ENCODE results near the gene NOTCH3. TPM values are rescaled to one million over a fixed set of nuclear protein-coding genes. Genes with fewer than 3 reads are reported as not detected.

Gene NOTCH3
- total RNA-seq, 1 experiment from 2014 or later: 44.7 TPM

GRCh38 chr19:15222738-15223648 lies 22.2 kb upstream of the NOTCH3 start:
- peak overlapping the region; percentile 75 for H3K27ac Mint-ChIP-seq (ENCODE audit: unreplicated experiment)
- peaks cover 13% of the 10 kb centered on the region for H3K27me3 Mint-ChIP-seq (ENCODE audit: unreplicated experiment)
- H3K36me3 Mint-ChIP-seq (ENCODE audit: insufficient read depth, unreplicated experiment): peaks cover 17% of the 10 kb centered on the region
- no TSS peak for BruUV-seq (replicated peaks)
- CTCF ChIA-PET: interaction anchor here (0.6 kb wide), 1 partner anchor 345 kb away, joined by 4 read pairs; no protein-coding TSS in a partner anchor
- TF ChIP-seq, protein P1, sequence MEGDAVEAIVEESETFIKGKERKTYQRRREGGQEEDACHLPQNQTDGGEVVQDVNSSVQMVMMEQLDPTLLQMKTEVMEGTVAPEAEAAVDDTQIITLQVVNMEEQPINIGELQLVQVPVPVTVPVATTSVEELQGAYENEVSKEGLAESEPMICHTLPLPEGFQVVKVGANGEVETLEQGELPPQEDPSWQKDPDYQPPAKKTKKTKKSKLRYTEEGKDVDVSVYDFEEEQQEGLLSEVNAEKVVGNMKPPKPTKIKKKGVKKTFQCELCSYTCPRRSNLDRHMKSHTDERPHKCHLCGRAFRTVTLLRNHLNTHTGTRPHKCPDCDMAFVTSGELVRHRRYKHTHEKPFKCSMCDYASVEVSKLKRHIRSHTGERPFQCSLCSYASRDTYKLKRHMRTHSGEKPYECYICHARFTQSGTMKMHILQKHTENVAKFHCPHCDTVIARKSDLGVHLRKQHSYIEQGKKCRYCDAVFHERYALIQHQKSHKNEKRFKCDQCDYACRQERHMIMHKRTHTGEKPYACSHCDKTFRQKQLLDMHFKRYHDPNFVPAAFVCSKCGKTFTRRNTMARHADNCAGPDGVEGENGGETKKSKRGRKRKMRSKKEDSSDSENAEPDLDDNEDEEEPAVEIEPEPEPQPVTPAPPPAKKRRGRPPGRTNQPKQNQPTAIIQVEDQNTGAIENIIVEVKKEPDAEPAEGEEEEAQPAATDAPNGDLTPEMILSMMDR (IDR thresholded peaks at IDR 0.05; ENCODE audit: unreplicated experiment): no peak
- intact Hi-C loops (cut with micrococcal nuclease; ENCODE audit: unreplicated experiment): no loop called here
- peak; percentile 80 for DNase-seq
- H3K4me3 Mint-ChIP-seq (ENCODE audit: low read depth, unreplicated experiment): peak overlapping the region; percentile 62
- H3K9me3 Mint-ChIP-seq (ENCODE audit: low read depth, unreplicated experiment): no peaks in the 10 kb centered on the region
- H3K4me1 Mint-ChIP-seq (ENCODE audit: low read depth, unreplicated experiment): peaks cover 9% of the 10 kb centered on the region

DNA sequence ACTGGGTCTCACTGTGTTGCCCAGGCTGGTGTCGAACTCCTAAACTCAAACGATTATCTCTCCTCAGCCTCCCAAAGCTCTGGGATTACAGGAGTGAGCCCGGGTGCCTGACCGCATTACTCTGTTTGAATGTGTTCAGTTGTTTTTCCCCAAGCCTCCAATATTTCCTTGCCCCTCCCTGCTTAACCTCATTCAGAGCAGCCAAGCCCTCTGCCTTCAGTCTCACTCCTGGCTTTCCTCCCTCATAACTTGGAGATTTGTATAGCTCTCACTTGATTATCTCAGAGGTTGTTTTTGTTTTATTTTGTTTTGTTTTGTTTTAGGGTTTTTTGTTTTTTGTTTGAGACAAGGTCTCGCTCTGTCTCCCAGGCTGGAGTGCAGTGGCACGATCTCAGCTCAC lies 20.0 kb upstream of the NOTCH3 start:
- Mint-ChIP-seq H3K27ac (ENCODE audit: unreplicated experiment) (no peak overlapping the region), H3K27me3 (ENCODE audit: unreplicated experiment) (no peaks in the 10 kb centered on the region), H3K4me1 (ENCODE audit: low read depth, unreplicated experiment) (peaks cover 9% of the 10 kb centered on the region), H3K4me3 (ENCODE audit: low read depth, unreplicated experiment) (no peak overlapping the region), H3K36me3 (ENCODE audit: insufficient read depth, unreplicated experiment) (peaks cover 12% of the 10 kb centered on the region), H3K9me3 (ENCODE audit: low read depth, unreplicated experiment) (no peaks in the 10 kb centered on the region)
- intact Hi-C loops (cut with micrococcal nuclease; ENCODE audit: unreplicated experiment): no loop called here
- BruUV-seq (replicated peaks): no TSS peak
- DNase-seq: no peak
- TF ChIP-seq, protein P1 (IDR thresholded peaks at IDR 0.05; ENCODE audit: unreplicated experiment): no peak
- CTCF ChIA-PET: no interaction called here

DNA sequence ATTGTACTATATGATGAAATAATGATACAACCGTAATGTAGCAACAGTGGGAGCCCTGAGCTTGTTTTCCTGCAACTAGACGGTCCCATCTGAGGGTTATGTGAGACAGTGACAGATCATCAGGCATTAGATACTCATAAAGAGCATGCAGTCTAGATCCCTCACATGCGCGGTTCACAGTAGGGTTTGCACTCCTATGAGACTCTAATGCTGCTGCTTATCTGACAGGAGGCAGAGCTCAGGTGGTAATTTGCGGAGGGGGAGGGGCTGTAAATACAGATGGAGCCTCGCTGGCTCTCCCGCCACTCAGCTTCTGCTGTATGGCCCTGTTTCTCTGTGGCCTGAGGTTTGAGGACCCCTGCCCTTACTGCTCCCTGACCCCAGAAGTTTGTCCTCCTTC lies 17.7 kb upstream of the NOTCH3 start:
- TF ChIP-seq, protein P1 (IDR thresholded peaks at IDR 0.05; ENCODE audit: unreplicated experiment): no peak
- H3K36me3 Mint-ChIP-seq (ENCODE audit: insufficient read depth, unreplicated experiment): peaks cover 10% of the 10 kb centered on the region
- H3K27me3 Mint-ChIP-seq (ENCODE audit: unreplicated experiment): no peaks in the 10 kb centered on the region
- H3K4me3 Mint-ChIP-seq (ENCODE audit: low read depth, unreplicated experiment): no peak overlapping the region
- no peak for DNase-seq
- CTCF ChIA-PET: no interaction called here
- no TSS peak for BruUV-seq (replicated peaks)
- H3K9me3 Mint-ChIP-seq (ENCODE audit: low read depth, unreplicated experiment): no peaks in the 10 kb centered on the region
- H3K4me1 Mint-ChIP-seq (ENCODE audit: low read depth, unreplicated experiment): peaks cover 9% of the 10 kb centered on the region
- H3K27ac Mint-ChIP-seq (ENCODE audit: unreplicated experiment): no peak overlapping the region
- intact Hi-C loops (cut with micrococcal nuclease; ENCODE audit: unreplicated experiment): no loop called here

DNA sequence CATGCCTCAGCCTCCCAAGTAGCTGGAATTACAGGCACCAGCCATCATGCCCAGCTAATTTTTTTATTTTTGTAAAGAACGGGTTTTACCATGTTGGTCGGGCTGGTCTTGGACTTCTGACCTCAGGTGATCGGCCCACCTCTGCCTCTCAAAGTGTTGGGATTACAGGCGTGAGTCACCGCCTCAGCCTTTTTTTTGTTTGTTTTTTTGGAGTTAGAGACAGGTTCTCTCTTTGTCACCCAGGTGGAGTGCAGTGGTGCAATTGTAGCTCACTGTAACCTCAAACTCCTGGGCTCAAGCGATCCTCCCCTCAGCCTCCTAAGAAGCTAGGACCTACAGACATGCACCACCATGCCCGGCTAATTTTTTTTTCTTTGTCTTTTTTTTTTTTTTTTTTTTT lies 15.6 kb upstream of the NOTCH3 start:
- intact Hi-C loops (cut with micrococcal nuclease; ENCODE audit: unreplicated experiment): no loop called here
- Mint-ChIP-seq H3K27me3 (ENCODE audit: unreplicated experiment) (no peaks in the 10 kb centered on the region), H3K4me1 (ENCODE audit: low read depth, unreplicated experiment) (no peaks in the 10 kb centered on the region), H3K27ac (ENCODE audit: unreplicated experiment) (no peak overlapping the region), H3K9me3 (ENCODE audit: low read depth, unreplicated experiment) (no peaks in the 10 kb centered on the region), H3K4me3 (ENCODE audit: low read depth, unreplicated experiment) (no peak overlapping the region), H3K36me3 (ENCODE audit: insufficient read depth, unreplicated experiment) (no peaks in the 10 kb centered on the region)
- DNase-seq: peak; percentile 62
- CTCF ChIA-PET: interaction anchor here (0.7 to 1.3 kb wide), 3 partner anchors 20 to 189 kb away, joined by 4 to 8 read pairs (median 5); no protein-coding TSS in a partner anchor
- TF ChIP-seq, protein P1 (IDR thresholded peaks at IDR 0.05; ENCODE audit: unreplicated experiment): no peak
- no TSS peak for BruUV-seq (replicated peaks)
